ENCODE data around the gene LHFPL2.

GRCh38 chr5:78471896-78472295 is 176.7 kb downstream of the LHFPL2 start:
- TF ChIP-seq CTCF (IDR thresholded peaks at IDR 0.05) (no peak), POLR2A (IDR thresholded peaks at IDR 0.05) (no peak)

All from esophagus squamous epithelium (tissue), 4 donors.